HG02943 (cell line): ENCODE results near the gene ZNF530.
A peak's percentile ranks its signal among the peaks of the same experiment; 100 is the strongest.

Experiments used
- ATAC-seq: cut with Tn5 transposase; IDR thresholded peaks from one replicate; pipeline ENCODE4 v1.9.1; 2021; ENCODE audit warnings: mild to moderate bottlenecking, low read depth, moderate library complexity; ENCODE audit not compliant: unreplicated experiment

The ZNF530 gene

DNA sequence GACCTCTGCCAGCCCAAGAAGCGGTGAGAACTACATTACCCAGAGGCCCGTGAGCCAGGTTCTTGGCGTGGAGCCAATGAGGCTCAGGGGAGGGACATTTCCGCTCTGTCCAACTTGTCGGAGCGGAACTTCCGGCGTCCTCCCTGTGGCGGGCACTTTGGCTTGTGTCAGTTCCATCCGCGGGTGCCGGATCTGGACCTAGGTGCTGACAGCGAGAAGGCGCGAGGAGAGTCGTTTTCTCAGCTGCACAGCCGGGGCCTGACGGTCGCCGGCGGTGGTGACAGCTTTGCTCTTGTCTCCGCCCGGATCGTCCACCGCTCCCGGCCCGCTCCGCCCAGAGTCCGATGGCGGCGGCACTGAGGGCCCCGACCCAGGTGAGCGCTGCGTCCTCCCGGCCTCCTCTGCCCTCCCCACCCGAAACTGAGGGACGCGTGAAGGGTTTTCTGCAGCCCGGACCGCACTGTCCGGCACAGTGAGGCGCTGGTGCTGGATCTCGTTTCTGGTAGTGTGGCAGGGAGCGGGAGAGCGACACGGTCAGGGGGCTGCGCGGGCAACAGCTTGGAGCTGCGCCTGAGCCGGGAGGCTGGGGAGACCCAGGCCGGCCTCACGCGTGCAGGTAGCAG lies at the start of gene ZNF530:
Gene ZNF530 (plus strand): TSS at position 125 of the 623 bp plus-strand sequence. CDS start 4,461 bp downstream, outside the sequence.
- peak; percentile 94 for ATAC-seq

DNA sequence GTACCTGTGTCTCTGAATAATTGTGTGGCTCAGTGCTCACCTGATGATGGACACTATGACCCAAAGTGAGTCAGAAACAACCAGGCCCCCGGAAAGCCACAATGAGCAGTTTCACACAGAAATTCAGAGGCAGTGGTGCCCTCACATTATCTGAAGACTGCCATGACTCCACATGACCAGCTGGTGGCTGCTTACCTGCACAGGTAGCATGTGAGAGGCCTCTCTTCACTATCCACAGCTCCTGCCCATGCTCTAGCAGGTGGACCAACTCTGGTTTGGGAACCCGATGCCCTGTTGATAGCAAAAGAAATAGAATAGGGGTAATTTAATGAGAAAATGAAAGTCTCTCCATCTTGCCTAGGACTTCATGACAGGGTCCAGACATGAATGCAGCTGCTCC lies 47.3 kb upstream of the ZNF530 start:
- ATAC-seq, result no peak

DNA sequence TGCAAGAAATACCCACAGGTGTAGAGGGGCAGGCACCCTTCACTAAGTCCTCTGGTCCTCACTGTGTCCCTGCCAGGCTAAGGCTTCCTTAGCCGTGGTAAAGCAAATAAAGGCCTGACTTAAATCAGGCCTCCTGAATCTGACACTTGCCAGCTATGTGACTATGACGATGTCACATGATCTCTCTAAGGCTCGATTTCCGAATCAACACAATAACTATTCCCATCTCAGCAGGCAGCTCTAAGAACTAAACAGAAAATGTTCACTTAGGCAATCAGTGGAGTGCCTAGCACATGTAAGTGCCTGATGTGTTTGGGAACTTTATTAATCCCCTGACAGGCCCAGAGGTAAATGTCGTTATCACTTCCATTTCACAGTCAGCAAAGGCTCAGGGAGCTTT lies 42.0 kb upstream of the ZNF530 start:
- no peak for ATAC-seq

DNA sequence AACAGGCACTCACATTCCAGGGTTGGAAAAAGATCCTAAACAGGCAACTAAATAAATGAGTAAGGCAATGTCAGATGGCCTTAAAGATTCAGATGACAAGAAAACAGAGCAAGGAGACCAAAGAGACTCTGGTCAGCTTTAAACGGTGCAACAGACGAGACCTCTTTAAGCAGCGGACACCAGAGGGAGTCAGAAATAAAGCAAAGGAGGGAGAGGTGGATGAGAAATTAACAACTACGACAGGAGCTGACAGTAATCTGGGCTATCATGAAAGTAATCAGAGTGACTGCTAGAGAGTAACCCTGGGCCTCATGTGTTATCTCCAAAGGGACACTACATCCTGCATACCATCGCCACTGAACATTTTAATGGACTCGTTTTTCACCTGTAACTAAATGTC lies 41.2 kb upstream of the ZNF530 start:
- ATAC-seq, result no peak

DNA sequence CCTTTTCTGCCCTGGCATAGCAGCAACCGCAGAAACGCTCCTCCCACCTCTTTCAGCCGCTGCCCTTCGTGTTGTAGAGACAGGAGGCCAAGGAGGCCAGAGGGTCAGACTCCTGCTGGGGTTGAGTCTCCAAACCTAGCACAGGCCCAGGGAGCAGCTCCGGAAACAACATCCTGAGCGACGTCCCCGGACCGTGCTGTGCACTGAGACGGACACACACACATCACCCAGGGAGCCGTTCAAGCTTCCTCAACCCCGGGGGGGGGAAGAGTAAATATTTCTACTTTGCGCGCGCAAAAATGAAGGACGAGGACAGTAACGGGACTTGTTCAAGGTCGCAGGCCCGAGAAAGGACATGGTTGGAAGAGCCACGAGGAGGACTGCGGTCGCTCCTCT lies 40.7 kb upstream of the ZNF530 start:
- peak; percentile 21 for ATAC-seq

DNA sequence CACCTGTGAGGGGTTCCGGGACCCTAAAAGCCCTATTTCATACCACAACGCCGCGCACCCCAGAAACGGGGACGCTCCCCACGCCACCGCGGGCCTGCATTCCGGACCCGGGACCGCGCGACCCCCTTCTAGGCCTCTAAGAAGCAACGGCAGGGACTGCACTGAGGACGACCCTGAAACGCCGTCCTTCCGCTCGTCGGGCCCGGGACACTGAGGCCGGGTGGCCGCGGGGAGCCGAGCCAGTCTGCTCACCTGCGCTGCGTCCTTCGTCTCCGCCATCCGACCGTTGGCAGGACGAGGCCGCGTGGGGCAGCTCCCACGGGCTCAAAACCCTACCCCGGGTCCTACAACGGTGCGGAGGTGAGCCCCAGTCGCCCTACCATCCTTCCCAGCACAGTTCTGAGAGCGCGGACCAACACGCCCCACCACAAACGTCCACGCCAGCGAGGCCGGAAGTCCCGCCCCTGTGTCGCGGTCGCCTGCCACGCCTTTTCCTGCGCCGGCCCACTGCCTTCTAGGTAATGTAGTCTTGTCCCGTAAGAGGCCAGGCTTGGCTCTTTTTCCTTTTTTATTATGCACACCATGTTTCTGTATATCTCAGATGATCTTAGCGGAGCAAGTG lies 40.2 kb upstream of the ZNF530 start, which contains the start of gene ZNF550:
Gene ZNF550 (minus strand): TSS at position 460 of the 622 bp plus-strand sequence. CDS start 181 bp downstream, at position 279.
- ATAC-seq, result peak; percentile 86

DNA sequence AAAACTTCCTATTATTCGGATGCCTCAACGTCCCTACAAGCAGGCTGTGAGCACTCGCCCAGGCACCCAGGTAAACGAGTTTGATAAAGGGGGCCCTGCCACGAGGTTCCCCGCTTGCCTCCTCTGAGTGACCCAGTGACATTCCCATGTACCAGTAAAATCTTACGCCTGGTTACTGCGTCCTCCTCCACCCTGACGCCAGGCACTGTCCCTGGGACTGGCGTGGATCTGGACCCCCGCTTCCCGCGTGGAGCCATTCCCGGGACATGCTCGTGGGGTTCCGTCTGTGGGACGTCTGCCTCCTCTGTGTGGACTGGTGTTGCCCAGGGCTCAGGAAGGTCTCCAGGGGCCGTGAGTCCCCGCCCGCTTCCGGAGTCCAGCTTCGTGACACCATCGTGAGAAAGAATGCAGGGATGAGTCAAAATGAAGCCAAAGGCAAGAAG lies 39.6 kb upstream of the ZNF530 start:
- ATAC-seq, result no peak

DNA sequence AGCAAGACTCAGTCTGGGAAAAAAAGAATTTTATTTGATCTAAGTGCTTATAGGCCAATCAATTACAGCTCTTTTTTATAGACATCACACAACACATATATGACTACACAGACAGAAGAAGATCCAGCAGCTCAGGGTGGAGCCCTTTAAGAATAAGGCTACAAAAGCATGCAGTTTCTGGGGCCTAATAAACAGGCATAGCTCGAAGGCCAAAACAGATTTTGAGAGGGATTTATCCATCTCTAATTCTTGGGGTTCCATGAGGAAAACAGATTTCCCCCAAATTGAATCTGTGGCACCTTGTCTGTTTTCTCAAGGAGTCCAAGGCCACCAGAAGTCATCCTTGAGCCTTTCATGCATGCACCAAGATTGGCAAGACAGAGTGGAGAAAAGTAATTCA lies 36.1 kb upstream of the ZNF530 start:
- no peak for ATAC-seq

DNA sequence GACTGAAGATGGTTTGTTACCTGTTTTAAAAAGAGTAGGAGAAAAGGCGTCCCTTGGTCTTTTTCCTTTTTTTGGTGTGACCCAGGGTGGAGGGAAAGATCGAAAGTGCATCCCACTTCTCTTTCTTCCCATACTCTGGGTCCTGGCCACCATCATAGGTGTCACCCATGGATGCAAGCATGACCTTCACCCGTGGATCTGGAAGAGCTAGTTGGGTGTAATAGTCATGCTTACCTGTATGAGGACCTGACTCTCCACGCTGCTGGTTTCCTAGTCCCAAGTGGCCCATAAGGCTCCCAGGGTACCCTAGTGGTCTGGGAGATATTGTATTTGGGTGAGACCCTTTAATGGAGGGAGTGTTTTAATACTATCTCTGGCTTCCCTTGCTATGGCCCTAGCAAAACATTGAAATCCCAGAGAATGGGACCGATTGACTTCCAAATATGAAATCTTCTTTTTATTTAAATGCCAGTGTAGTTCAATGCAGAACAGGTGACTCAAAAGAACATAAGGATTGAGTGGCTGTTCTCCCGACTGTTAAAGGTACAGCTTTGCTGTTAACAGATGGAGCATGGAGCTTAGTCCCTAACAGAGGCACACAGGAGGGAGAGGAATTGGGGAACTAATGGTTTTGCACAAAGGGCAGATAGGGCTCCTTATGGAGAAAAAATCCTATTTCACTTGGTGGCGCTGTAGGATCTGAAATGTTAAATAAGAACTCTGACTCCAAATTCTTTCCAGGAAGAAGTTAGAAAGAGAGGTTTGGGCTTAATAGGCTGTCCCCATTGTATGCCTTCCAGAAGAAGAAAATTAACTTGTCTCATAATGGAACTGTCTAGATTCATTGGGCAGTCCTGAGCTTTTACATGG lies 33.1 kb upstream of the ZNF530 start:
- ATAC-seq, result no peak

DNA sequence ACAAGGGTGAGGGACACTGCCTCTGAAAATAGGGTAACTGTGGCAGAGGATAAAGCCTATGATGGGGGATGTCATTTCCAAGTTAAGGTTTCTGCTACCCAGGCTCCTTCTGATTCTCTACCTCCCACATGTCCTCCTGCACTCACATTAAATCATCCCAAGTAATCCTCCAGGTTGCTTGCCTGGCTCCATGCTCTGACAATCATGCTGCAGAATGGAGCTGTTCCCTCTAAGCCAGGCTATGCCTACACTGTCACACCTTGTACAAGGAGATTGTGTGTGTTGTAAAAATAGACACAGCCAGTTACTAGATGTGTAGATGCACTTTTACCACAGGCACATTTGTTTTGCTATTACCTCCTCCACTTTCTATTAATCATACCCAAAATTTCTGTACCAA lies 29.0 kb upstream of the ZNF530 start:
- ATAC-seq, result no peak

DNA sequence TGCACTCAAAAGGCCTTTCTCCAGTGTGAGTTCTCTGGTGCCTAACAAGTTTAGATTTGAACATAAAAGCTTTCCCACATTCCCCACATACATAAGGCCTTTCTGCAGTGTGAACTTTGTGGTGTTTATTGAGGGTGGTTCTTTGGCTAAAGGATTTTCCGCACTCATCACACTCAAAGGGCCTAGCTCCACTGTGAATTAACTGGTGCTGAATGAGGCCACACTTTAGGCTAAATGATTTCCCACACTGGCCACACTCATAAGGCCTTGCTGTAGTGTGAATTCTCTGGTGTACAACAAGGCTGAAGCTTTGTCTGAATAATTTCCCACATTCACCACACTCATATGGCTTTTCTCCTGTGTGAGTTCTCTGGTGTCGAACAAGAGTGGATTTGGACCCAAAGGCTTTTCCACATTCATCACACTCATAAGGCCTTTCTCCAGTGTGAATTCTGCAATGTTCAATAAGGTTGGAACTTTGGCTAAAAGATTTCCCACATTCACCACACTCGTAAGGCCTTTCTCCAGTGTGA lies 27.2 kb upstream of the ZNF530 start:
- no peak for ATAC-seq

DNA sequence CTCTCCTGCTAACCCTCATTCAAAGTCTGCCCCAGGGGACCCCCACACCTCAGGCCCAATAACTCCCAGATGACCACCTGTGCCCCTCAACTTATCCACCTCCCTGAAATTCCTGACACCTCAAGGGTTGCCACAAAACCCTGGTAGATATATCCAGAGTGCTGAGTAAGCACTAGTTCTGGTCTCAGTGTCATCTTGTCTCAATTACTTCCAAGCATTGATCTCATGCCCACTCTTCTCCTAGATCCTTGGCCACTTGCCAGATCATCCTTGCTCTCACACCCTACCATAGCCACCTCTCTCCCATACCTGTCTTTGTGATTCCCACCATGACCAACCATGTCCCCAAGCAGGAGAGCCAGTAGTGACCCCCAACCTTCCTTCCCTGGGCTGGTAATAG lies 23.0 kb upstream of the ZNF530 start:
- no peak for ATAC-seq

DNA sequence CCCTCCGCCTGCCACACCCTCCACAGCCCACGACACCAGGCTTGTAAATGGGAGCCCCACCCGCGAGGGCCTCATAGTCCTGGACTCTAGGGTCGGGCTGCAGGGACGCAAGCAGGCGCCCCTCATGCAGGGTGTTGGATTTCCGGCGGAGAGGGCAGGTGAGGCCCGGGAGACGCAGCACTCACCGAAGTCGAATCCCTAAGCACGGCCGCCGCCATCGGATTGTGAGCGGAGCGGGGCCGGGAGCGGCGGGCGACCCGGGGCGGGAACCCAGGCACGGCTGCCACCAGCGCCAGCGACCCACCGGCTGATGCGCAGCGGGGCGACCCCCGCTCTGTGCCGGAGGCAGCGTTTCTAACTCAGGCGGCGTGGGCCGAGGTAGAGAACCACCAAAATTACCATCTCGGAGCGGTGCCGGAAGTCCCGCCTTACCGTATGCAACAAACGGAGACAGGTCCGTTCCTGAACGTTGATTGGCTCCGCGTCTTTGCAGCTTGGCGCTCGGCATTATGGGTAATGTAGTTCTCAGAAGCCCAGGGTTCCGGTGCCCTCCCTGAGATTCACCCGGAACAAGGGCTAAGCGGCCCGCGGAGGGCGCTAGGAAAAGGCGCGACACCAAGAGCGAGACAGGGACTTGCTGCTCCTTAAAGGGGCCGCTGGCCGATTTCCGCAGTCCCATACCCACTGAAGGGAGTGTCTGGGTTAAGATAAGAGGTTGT lies 21.0 kb upstream of the ZNF530 start, which contains the start of gene ZNF416:
Gene ZNF416 (minus strand): TSS at position 425 of the 719 bp plus-strand sequence. CDS start 207 bp downstream, at position 218.
- ATAC-seq, result peak; percentile 95

DNA sequence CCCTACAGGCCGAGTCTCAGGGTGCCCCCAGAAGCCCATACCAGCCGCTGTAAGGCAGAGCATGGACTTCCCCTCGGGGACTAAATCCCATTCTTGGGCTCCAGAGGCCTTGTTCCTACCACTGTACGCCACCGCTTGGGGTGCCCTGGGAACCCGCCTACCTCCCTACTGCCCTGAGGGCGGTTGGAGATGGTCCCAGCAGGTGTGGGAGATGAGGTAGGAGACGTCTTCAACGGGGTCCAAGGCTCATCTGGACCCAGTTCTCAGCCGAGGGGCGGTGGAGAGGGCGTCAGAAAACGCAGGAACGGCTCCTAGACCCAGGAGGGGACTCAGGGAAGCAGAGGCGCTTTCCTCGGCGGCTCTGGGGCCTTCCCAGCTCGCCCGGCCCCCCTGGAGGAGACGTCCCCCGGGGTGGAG lies 16.6 kb upstream of the ZNF530 start:
- no peak for ATAC-seq

DNA sequence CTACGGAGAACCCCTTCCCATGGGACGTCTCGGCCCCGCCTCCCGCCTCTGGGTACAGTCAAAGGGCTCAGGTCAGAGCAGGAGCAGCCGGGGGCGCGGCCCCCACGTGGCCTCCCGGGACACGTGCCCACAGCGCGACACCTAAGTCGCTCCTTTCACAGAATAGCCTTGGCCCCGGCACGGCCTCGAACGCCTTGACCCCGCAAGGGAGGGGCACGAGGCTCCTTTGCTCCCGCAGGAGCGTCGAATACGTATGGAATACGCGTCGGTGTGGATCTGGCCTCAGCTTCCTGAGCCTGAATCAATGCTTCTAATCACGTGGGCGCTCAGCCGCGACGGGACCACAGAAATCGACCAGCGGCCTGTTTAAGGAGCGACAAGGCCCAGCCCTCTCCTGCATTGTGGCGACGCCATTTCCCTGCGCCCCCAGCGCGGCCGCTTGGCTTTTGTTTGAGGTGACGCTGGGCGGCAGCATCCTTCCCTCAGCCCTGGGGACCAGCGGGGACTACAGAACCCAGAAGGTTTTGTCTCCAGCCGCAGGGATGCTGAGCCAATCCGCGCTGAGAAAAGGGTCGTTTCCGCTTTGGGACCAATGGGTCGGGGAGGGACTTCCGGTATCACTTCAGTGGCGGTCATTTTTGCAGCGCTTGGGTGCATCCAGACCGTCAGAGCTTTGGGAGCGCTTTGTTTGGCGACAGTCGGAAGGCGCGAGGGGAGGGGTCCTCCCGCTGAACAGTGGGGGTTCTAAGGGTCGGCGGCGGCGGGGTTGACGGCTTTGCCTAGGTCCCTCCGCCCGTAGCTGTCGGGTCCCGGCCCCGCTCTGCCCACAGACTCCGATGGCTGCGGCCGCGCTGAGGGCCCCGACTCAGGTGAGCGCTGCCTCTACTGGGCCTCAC lies 15.9 kb upstream of the ZNF530 start, which contains the start of gene ZIK1:
Gene ZIK1 (plus strand): TSS at position 625 of the 896 bp plus-strand sequence. CDS start 212 bp downstream, at position 837.
- ATAC-seq, result no peak

DNA sequence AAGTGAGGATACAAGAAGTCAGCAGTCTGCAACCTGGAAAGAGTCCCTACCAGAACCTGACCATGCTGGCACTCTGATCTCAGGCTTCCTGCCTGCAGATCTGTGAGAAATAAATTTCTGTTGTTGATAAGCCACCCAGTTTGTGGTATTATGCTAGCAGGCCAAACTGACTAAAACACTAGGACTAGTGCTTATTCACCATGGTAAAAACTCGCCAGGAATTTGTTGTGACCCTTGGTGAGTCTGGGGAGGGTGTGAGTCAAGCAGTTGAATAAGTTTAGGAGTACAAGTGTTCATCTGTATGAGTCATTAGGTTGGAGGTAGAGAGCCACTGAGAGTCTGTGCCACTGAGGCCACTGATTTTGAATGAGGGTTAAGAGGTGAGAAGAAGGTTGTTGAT lies 12.2 kb upstream of the ZNF530 start:
- ATAC-seq, result no peak

DNA sequence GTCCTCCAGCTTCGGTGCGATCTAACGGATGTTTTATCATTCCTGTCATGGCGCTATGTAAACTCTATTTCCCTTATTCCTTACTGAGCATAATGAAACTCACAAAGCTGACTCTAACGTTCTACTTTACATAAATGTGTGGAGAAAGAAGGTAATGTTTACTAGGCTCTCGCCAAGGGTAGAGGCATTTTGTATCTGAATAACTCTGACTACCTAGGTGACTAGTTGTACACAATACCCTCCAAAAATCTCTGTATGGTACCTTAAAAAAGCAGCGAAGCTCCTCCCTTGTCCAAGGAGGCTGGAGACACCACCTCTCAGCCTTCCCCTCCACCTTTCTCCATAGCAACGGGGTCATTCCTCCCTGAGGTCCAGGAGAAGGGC lies 316 bp upstream of the ZNF530 start:
- no peak for ATAC-seq

DNA sequence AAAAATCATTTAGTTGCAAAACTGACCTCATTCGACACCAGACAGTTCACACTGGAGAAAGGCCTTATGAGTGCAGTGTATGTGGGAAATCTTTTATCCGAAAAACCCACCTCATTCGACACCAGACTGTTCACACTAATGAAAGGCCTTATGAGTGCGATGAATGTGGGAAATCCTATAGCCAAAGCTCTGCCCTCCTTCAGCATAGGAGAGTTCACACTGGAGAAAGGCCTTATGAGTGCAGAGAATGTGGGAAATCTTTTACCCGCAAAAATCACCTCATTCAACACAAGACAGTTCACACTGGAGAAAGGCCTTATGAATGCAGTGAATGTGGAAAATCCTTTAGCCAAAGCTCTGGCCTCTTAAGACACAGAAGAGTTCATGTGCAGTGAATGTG lies 7.2 kb downstream of the ZNF530 start:
- no peak for ATAC-seq

DNA sequence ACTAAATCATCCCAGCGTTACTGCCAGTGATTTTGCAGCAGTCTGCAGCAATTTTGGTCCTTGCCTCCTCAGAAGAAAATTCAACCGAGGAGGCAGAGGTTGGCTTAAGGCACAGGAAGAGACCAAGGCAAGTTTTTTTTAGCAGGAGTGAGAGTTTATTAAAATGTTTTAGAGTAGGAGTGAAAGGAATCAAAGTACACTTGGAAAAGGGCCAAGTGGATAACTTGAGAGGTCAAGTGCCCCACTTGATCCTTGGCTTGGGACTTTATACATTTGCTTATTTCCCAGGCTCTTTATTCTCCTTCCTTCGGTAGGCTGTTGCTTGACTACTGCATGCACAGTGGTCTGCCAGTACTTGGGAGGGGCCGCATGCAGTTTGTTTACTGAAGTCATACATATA lies 11.4 kb downstream of the ZNF530 start:
- no peak for ATAC-seq
